GM19467 (cell line): Measurements from ENCODE around the gene UPK3B.
"Not testable (repeated sequence)": the region's sequence is repeated elsewhere in the genome, so short reads cannot be mapped to it uniquely, and the experiment has no call there.

Experiments used
- ATAC-seq: cut with Tn5 transposase; IDR thresholded peaks from one replicate; pipeline ENCODE4 v1.9.1; 2021; ENCODE audit warnings: mild to moderate bottlenecking, moderate library complexity; ENCODE audit not compliant: unreplicated experiment

UPK3B gene

GRCh38 chr7:76487969-76488368 is 22.4 kb upstream of the UPK3B start:
- ATAC-seq, result not testable (repeated sequence)

GRCh38 chr7:76492139-76492538 is 18.2 kb upstream of the UPK3B start:
- not testable (repeated sequence) for ATAC-seq

- ATAC-seq, result not testable (repeated sequence)
These were observed 14.6 kb upstream of the UPK3B start for GRCh38 chr7:76495717-76496116.

- not testable (repeated sequence) for ATAC-seq
These were observed 12.3 kb upstream of the UPK3B start for GRCh38 chr7:76497918-76498582.

GRCh38 chr7:76498583-76499200 is 11.7 kb upstream of the UPK3B start:
- not testable (repeated sequence) for ATAC-seq

GRCh38 chr7:76499201-76499923 is 11.0 kb upstream of the UPK3B start:
- not testable (repeated sequence) for ATAC-seq

GRCh38 chr7:76499924-76500241 is 10.5 kb upstream of the UPK3B start:
- not testable (repeated sequence) for ATAC-seq

- ATAC-seq, result not testable (repeated sequence)
These were observed 8.1 kb upstream of the UPK3B start for GRCh38 chr7:76502224-76502623.

GRCh38 chr7:76502836-76503235 is 7.5 kb upstream of the UPK3B start:
- not testable (repeated sequence) for ATAC-seq

- not testable (repeated sequence) for ATAC-seq
These were observed 7.1 kb upstream of the UPK3B start for GRCh38 chr7:76503244-76503643.

GRCh38 chr7:76504351-76505167 is 5.8 kb upstream of the UPK3B start:
- ATAC-seq, result not testable (repeated sequence)

- ATAC-seq, result no peak
These were observed 4.9 kb upstream of the UPK3B start for GRCh38 chr7:76505168-76506080.

GRCh38 chr7:76506081-76506440 is 4.3 kb upstream of the UPK3B start:
- no peak for ATAC-seq

GRCh38 chr7:76506643-76507042 is 3.7 kb upstream of the UPK3B start:
- not testable (repeated sequence) for ATAC-seq

- ATAC-seq, result no peak
These were observed 2.5 kb upstream of the UPK3B start for GRCh38 chr7:76507723-76508406.

- ATAC-seq, result not testable (repeated sequence)
These were observed 1.0 kb downstream of the UPK3B start for GRCh38 chr7:76511200-76511910.

GRCh38 chr7:76511911-76512885 is 1.8 kb downstream of the UPK3B start:
- ATAC-seq, result not testable (repeated sequence)
